ENCODE measurements around the gene PLEKHM3. TPM values are rescaled to one million over a fixed set of nuclear protein-coding genes. Genes with fewer than 3 reads are reported as not detected.
A peak's percentile ranks its signal among the peaks of the same experiment; 100 is the strongest.

The PLEKHM3 gene
- total RNA-seq, 1 donor: 13.8 TPM

GRCh38 chr2:207896525-207897285 lies 128.6 kb downstream of the PLEKHM3 start:
- DNase-seq (ENCODE audit: low read depth): no peak
- H3K4me3 ChIP-seq (ENCODE audit: low read depth, low read length): no peak overlapping the region
- TF ChIP-seq, protein P1, sequence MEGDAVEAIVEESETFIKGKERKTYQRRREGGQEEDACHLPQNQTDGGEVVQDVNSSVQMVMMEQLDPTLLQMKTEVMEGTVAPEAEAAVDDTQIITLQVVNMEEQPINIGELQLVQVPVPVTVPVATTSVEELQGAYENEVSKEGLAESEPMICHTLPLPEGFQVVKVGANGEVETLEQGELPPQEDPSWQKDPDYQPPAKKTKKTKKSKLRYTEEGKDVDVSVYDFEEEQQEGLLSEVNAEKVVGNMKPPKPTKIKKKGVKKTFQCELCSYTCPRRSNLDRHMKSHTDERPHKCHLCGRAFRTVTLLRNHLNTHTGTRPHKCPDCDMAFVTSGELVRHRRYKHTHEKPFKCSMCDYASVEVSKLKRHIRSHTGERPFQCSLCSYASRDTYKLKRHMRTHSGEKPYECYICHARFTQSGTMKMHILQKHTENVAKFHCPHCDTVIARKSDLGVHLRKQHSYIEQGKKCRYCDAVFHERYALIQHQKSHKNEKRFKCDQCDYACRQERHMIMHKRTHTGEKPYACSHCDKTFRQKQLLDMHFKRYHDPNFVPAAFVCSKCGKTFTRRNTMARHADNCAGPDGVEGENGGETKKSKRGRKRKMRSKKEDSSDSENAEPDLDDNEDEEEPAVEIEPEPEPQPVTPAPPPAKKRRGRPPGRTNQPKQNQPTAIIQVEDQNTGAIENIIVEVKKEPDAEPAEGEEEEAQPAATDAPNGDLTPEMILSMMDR (IDR thresholded peaks at IDR 0.05; ENCODE audit: insufficient read depth, low read depth, low read length): peak; percentile 18

DNA sequence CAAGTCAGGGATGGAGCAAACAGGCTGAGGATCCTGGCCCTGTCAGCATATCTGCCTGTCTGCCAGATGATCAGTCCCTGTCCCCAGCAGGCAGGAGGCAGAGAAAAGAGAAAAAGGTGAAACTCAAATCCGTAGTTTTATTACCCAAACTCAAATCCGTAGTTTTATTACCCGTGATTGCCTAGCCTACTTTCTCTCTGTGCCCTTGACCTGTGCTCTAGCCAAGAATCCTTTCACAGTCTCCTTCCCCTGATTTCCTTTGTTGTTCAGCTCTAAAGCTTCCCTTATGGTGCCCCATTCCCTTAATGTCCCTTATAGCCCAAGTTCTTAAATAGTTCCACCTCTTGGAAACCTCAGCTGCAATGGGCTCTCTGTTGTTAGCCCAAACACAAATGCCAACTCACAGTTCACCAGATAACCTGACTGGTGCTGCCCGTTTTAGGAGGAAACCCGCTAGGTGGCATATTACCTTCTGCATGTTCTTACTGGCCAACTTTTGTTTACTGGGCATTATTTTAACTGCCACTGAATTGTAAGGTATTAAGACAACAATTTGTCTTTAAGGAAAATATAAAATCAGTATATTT lies 130.0 kb downstream of the PLEKHM3 start:
- TF ChIP-seq, protein P1 (IDR thresholded peaks at IDR 0.05; ENCODE audit: insufficient read depth, low read depth, low read length): no peak
- H3K4me3 ChIP-seq (ENCODE audit: low read depth, low read length): no peak overlapping the region
- no peak for DNase-seq (ENCODE audit: low read depth)

DNA sequence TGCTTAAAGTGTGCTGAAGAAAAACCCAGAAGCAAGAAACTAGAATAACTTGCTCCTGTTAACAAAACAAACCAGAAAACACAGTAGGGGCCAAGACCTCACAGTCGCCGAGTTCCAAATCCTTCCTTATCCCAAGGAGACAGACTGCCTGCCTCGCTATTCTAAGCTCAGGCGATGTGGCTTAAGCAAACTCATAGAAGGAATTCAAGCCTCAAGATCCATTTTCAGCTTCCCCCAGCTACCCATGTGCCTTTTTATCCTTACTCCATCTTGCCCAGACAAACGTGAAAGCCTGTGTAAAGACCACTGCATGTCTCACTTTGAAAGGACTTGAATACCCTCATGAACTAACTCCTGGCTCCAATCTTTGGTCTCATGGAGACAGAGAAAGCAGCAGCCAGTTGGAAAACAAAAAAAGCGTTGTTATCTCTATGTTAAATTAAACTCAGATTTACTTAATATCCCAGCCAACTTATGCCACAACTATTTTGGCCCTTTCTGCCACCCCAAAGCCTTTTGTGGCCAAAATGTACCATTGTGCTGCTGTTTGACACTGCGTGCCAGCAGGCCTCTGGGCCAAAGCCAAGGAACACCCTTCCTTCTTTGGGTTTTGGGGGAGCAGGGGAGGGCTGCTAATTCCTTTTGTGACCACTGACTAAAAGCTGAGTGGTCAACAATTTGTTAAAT lies 132.5 kb downstream of the PLEKHM3 start:
- TF ChIP-seq, protein P1 (IDR thresholded peaks at IDR 0.05; ENCODE audit: insufficient read depth, low read depth, low read length): no peak
- DNase-seq (ENCODE audit: low read depth): no peak
- H3K4me3 ChIP-seq (ENCODE audit: low read depth, low read length): no peak overlapping the region

DNA sequence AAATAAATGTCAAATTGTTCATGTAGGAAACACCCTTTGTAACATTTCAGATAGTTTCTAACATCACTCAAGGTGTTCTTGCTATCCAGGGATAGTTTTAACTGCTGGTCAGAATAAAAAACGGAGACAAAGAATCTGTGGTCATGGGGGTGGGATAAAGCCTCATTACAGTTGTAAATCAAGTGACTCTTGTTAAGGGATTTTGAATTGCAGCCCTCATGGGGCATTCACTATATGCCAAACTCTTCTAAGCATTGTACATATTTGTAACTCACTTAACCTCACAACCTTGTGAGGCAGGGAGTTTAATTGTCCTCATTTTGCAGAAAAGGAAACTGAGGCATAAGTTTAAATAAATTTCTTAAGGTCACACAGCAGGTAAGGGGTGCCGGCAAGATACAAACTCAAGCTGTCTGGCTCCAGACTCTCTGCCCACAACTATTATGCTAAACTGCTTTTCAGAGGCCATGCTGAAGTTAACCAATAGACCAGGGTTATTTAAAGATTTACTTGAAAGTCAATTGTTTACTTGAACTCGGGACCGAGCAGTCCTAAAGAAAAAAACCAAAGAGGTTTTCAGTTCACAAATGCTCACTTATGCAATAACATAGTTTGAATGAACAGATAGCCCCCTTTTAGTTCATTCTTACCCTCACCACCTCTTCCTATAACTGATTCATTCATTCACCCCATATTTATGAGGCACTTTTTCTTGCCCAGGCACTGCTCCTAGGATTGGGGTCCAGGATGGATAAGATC lies 134.1 kb downstream of the PLEKHM3 start:
- TF ChIP-seq, protein P1 (IDR thresholded peaks at IDR 0.05; ENCODE audit: insufficient read depth, low read depth, low read length): no peak
- DNase-seq (ENCODE audit: low read depth): no peak
- H3K4me3 ChIP-seq (ENCODE audit: low read depth, low read length): no peak overlapping the region

GRCh38 chr2:207887500-207887899 lies 137.8 kb downstream of the PLEKHM3 start:
- TF ChIP-seq, protein P1 (IDR thresholded peaks at IDR 0.05; ENCODE audit: insufficient read depth, low read depth, low read length): no peak
- no peak overlapping the region for H3K4me3 ChIP-seq (ENCODE audit: low read depth, low read length)
- peak; percentile 20 for DNase-seq (ENCODE audit: low read depth)

GRCh38 chr2:207885010-207885409 lies 140.3 kb downstream of the PLEKHM3 start:
- TF ChIP-seq, protein P1 (IDR thresholded peaks at IDR 0.05; ENCODE audit: insufficient read depth, low read depth, low read length): no peak
- no peak for DNase-seq (ENCODE audit: low read depth)
- no peak overlapping the region for H3K4me3 ChIP-seq (ENCODE audit: low read depth, low read length)
